ENCODE results near the gene SORCS1.

- no peak for TF ChIP-seq CTCF (IDR thresholded peaks at IDR 0.05)
- no peak for TF ChIP-seq POLR2A (IDR thresholded peaks at IDR 0.05)
Observed at GRCh38 chr10:107032700-107033401, 131.7 kb downstream of the SORCS1 start.

Measured in thyroid gland (tissue), 4 donors.